ENCODE data around the gene SCCPDH. TPM values are rescaled to one million over a fixed set of nuclear protein-coding genes. Genes with fewer than 3 reads are reported as not detected.

The SCCPDH gene
- total and polyA plus RNA-seq, 2 donors (not counting 1 experiment from before 2014, with no cell fraction given), result 47.8 to 58.0 TPM

DNA sequence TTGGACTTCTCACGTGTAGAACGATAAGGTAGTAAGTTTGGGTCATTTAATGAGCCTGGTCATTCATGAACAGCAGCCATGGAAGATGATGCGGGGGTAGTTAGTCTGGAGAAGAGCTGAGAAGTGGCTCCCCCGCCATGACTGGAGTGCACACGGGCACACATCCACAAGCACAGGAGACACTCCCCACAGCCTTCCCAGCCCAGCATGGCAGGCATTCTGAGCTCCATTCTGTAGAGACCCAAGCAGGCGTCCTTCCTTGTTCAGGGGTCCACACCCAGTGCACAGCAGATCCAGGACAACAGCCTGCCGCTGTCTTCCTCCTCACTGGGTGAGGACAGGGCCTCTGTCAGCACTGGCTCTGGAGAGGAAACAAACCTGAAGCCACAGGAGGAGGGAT, 57.0 kb downstream of the SCCPDH start:
- no peak overlapping the region for H3K4me3 ChIP-seq (replicated peaks in 1 of 4; ENCODE audit: control extremely low read depth in 1 of 4, insufficient read depth in 1 of 4, low read depth in 3 of 4, low read length in 4 of 4)
- H4K20me1 ChIP-seq (ENCODE audit: control insufficient read depth, extremely low read depth, insufficient read depth, low read length), result no peaks in the 10 kb centered on the region
- DNase-seq (ENCODE audit: low read depth in 2 of 2), result no peak
- H3K27ac ChIP-seq (ENCODE audit: insufficient read depth, low read length), result peak overlapping the region; percentile 34
- H3K4me2 ChIP-seq (ENCODE audit: extremely low read depth, insufficient read depth, low read length), result no peak overlapping the region
- no peak overlapping the region for H3K9ac ChIP-seq (ENCODE audit: insufficient read depth, low read length)
- no peaks in the 10 kb centered on the region for H3K79me2 ChIP-seq (ENCODE audit: control insufficient read depth, insufficient read depth, low read length)
- H2AFZ ChIP-seq (ENCODE audit: low read length), result no peak overlapping the region
- peaks cover 9% of the 10 kb centered on the region for H3K36me3 ChIP-seq (ENCODE audit: control insufficient read depth, insufficient read depth, low read length)
- TF ChIP-seq, protein P1, sequence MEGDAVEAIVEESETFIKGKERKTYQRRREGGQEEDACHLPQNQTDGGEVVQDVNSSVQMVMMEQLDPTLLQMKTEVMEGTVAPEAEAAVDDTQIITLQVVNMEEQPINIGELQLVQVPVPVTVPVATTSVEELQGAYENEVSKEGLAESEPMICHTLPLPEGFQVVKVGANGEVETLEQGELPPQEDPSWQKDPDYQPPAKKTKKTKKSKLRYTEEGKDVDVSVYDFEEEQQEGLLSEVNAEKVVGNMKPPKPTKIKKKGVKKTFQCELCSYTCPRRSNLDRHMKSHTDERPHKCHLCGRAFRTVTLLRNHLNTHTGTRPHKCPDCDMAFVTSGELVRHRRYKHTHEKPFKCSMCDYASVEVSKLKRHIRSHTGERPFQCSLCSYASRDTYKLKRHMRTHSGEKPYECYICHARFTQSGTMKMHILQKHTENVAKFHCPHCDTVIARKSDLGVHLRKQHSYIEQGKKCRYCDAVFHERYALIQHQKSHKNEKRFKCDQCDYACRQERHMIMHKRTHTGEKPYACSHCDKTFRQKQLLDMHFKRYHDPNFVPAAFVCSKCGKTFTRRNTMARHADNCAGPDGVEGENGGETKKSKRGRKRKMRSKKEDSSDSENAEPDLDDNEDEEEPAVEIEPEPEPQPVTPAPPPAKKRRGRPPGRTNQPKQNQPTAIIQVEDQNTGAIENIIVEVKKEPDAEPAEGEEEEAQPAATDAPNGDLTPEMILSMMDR (conservative IDR thresholded peaks at IDR 0.05 in 1 of 2, IDR thresholded peaks at IDR 0.05 in 1 of 2; ENCODE audit: low read depth in 1 of 2, low read length in 2 of 2), result no peak
- TF ChIP-seq EZH2 (IDR thresholded peaks at IDR 0.05; ENCODE audit: low read length, missing control alignments), result no peak
- no peaks in the 10 kb centered on the region for H3K4me1 ChIP-seq (ENCODE audit: control insufficient read depth, extremely low read depth, insufficient read depth, low read length)
- peaks cover 3% of the 10 kb centered on the region for H3K9me3 ChIP-seq (ENCODE audit: control insufficient read depth, insufficient read depth, low read depth, low read length)
- H3K27me3 ChIP-seq (ENCODE audit: control insufficient read depth, insufficient read depth, low read length), result no peaks in the 10 kb centered on the region

DNA sequence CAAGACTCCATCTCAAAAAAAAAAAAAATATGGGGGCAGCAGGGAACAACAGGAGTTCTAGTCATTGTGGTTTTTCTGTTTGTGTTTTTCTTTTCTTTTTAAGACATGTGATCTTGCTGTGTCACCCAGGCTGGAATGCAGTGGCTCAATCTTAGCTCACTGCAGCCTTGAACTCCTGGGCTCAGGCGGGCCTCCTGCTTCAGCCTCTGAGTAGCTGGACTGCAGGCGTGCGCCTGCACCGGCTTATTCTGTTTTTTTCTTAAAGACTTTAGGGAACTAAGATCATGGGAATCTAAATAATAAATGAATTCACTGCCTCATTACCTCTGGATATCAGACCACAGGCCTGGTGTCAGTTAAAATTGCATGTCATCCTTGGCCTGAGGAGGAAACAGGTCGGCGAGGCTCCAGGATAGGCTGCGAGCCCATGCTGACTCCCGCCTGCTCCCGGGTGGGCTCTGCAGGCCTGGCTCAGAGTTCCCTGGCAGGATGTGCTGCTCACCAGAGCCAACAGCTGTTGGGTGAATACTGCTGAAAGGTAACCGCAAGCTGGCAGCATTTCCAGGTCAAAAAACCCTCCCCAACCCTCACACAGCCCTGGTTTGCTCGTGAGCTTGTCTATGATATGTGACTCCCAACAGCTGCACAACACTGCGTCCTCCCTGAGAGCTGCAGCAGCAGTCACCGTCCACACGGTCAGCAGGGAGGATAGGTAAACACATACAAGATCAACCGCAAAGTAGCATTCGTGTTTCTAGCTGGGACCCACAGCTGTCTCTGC, 58.1 kb downstream of the SCCPDH start:
- Histone ChIP-seq H3K4me2 (ENCODE audit: extremely low read depth, insufficient read depth, low read length) (peak overlapping the region; percentile 47), H3K27me3 (ENCODE audit: control insufficient read depth, insufficient read depth, low read length) (no peaks in the 10 kb centered on the region), H3K36me3 (ENCODE audit: control insufficient read depth, insufficient read depth, low read length) (peaks cover 7% of the 10 kb centered on the region), H4K20me1 (ENCODE audit: control insufficient read depth, extremely low read depth, insufficient read depth, low read length) (no peaks in the 10 kb centered on the region), H3K79me2 (ENCODE audit: control insufficient read depth, insufficient read depth, low read length) (no peaks in the 10 kb centered on the region), H3K4me3 (replicated peaks in 1 of 4; ENCODE audit: control extremely low read depth in 1 of 4, insufficient read depth in 1 of 4, low read depth in 3 of 4, low read length in 4 of 4) (no peak overlapping the region), H3K27ac (ENCODE audit: insufficient read depth, low read length) (peak overlapping the region; percentile 47), H3K9ac (ENCODE audit: insufficient read depth, low read length) (no peak overlapping the region), H3K9me3 (ENCODE audit: control insufficient read depth, insufficient read depth, low read depth, low read length) (peaks cover 3% of the 10 kb centered on the region), H3K4me1 (ENCODE audit: control insufficient read depth, extremely low read depth, insufficient read depth, low read length) (no peaks in the 10 kb centered on the region), H2AFZ (ENCODE audit: low read length) (no peak overlapping the region)
- peak; percentile 83 to 93 for DNase-seq (ENCODE audit: low read depth in 2 of 2)
- no peak for TF ChIP-seq EZH2 (IDR thresholded peaks at IDR 0.05; ENCODE audit: low read length, missing control alignments)
- TF ChIP-seq, protein P1 (conservative IDR thresholded peaks at IDR 0.05 in 1 of 2, IDR thresholded peaks at IDR 0.05 in 1 of 2; ENCODE audit: low read depth in 1 of 2, low read length in 2 of 2), result no peak

DNA sequence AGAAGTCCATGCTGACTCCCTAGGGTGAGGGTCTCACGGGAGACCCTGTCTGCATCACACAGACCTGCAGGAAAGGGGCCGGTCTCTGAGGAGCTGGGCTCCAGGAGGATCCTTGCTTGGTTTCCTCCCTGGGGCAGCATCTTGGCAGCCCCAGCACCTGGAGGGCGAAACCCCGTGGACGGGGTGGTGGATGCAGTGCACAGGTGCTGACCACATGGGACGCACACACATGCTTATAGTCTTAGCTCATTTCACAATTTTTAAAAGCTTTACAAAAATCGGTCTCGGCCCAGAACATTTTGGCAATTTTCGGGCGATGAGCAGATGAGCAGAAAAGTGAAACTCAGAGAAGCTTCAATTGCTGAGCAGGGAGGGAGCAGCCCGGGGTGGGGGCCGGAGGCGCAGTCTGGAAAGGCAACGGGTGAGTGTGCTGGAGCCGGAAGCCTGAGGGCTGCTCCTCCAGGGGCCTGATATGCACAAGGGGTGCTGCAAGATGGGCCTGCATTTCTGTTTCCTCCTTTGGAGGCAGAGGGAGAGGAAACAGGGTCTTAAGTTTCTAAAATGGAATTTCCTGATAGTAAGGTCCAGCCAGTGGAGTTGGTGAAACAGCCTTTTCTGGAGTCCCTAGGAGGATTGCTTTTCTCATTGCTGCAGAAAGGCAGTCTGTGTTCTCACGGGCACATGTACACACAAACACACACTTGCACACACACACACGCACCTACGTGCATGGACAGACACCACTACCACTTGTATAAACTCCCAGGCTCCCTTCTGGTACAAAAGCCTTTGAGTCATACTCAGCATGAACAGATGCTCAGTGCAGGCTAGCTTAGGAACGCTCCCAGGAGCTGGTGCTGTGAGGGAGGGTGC, 60.6 kb downstream of the SCCPDH start:
- Histone ChIP-seq H3K4me2 (ENCODE audit: extremely low read depth, insufficient read depth, low read length) (peak overlapping the region; percentile 33), H3K79me2 (ENCODE audit: control insufficient read depth, insufficient read depth, low read length) (no peaks in the 10 kb centered on the region), H4K20me1 (ENCODE audit: control insufficient read depth, extremely low read depth, insufficient read depth, low read length) (no peaks in the 10 kb centered on the region), H2AFZ (ENCODE audit: low read length) (no peak overlapping the region), H3K27ac (ENCODE audit: insufficient read depth, low read length) (no peak overlapping the region), H3K9ac (ENCODE audit: insufficient read depth, low read length) (no peak overlapping the region), H3K27me3 (ENCODE audit: control insufficient read depth, insufficient read depth, low read length) (no peaks in the 10 kb centered on the region), H3K36me3 (ENCODE audit: control insufficient read depth, insufficient read depth, low read length) (peaks cover 5% of the 10 kb centered on the region), H3K4me3 (replicated peaks in 1 of 4; ENCODE audit: control extremely low read depth in 1 of 4, insufficient read depth in 1 of 4, low read depth in 3 of 4, low read length in 4 of 4) (peak overlapping the region in 1 of 4 experiments; percentile 33), H3K9me3 (ENCODE audit: control insufficient read depth, insufficient read depth, low read depth, low read length) (peaks cover 3% of the 10 kb centered on the region), H3K4me1 (ENCODE audit: control insufficient read depth, extremely low read depth, insufficient read depth, low read length) (no peaks in the 10 kb centered on the region)
- TF ChIP-seq EZH2 (IDR thresholded peaks at IDR 0.05; ENCODE audit: low read length, missing control alignments), result no peak
- TF ChIP-seq, protein P1 (conservative IDR thresholded peaks at IDR 0.05 in 1 of 2, IDR thresholded peaks at IDR 0.05 in 1 of 2; ENCODE audit: low read depth in 1 of 2, low read length in 2 of 2), result no peak
- peak; percentile 23 to 56 for DNase-seq (ENCODE audit: low read depth in 2 of 2)

Data from fibroblast of lung (primary cell).